Mammary epithelial cell (primary cell): ENCODE measurements around the gene DNAJC17.

Experiments
- EZH2 ChIP-seq: IDR thresholded peaks from 2 replicates; pipeline ENCODE4 v1.6.1; 2012; ENCODE audit warnings: low read length, inconsistent platforms, borderline replicate concordance
- TF ChIP-seq, protein P1 (sequence below), 2 donors: IDR thresholded peaks in 1 of 2; conservative IDR thresholded peaks in 1 of 2; 2 replicates each; pipeline ENCODE4 v1.5.1; 2011 to 2012; ENCODE audit warnings: inconsistent platforms in 2 of 2, low read length in 2 of 2, mild to moderate bottlenecking in 2 of 2, control low read depth in 1 of 2, low read depth in 1 of 2; ENCODE audit not compliant: insufficient read depth in 1 of 2; ENCODE audit errors: extremely low read depth in 1 of 2

DNA sequence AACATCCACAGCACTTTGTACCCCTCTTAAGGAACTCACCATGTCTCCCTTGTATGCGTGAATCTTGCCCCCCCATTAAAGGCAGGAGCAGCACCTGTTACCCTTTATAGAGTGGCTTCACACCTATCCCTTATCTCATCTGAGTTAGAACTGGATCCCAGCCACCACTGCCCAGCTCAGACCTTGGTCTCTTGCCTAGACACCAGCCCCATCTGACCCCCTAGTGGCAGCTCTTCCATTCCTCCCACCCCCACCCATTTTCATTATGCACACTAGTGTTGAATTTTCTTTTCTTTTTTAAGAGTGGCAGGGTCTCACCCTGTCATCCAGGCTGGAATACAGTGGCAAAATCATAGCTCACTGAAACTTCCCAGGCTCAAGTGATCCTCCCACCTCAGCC lies 3.6 kb downstream of the DNAJC17 start:
- TF ChIP-seq, protein P1, sequence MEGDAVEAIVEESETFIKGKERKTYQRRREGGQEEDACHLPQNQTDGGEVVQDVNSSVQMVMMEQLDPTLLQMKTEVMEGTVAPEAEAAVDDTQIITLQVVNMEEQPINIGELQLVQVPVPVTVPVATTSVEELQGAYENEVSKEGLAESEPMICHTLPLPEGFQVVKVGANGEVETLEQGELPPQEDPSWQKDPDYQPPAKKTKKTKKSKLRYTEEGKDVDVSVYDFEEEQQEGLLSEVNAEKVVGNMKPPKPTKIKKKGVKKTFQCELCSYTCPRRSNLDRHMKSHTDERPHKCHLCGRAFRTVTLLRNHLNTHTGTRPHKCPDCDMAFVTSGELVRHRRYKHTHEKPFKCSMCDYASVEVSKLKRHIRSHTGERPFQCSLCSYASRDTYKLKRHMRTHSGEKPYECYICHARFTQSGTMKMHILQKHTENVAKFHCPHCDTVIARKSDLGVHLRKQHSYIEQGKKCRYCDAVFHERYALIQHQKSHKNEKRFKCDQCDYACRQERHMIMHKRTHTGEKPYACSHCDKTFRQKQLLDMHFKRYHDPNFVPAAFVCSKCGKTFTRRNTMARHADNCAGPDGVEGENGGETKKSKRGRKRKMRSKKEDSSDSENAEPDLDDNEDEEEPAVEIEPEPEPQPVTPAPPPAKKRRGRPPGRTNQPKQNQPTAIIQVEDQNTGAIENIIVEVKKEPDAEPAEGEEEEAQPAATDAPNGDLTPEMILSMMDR (conservative IDR thresholded peaks at IDR 0.05 in 1 of 2, IDR thresholded peaks at IDR 0.05 in 1 of 2; ENCODE audit: extremely low read depth in 1 of 2, insufficient read depth in 1 of 2, low read depth in 1 of 2, low read length in 2 of 2): no peak
- no peak for TF ChIP-seq EZH2
